Tibial artery (tissue), 4 donors: Measurements from ENCODE around the gene RIN1.

Experiments
- DNase-seq, 2 donors: peaks; one replicate each; pipeline ENCODE4 v3.0.0-alpha.2; 2019
- H3K27ac ChIP-seq, 2 donors: fragments of 200-600 bp; sonication (generic) in 1 of 2; 1 replicate in 1 of 2; 2 replicates in 1 of 2; pipeline ENCODE4 v1.5.1; 2018 to 2019; ENCODE audit warnings: mild to moderate bottlenecking in 1 of 2
- H3K27me3 ChIP-seq, 2 donors: fragments of 200-600 bp; sonication (generic) in 1 of 2; one replicate each; pipeline versions ENCODE4 v1.5.1 to v1.6.0; 2016 to 2019
- H3K36me3 ChIP-seq, 3 donors: fragments of 200-600 bp; sonication (generic) in 2 of 3; one replicate each; pipeline ENCODE4 v1.5.1; 2016 to 2019; ENCODE audit warnings: mild to moderate bottlenecking in 2 of 3
- H3K4me1 ChIP-seq, 4 donors: fragments of 200-600 bp; sonication (generic) in 2 of 4; 1 replicate in 3 of 4; 2 replicates in 1 of 4; pipeline ENCODE4 v1.5.1; 2016 to 2019
- H3K4me3 ChIP-seq, 2 donors: fragments of 200-600 bp; sonication (generic) in 1 of 2; 1 replicate in 1 of 2; 2 replicates in 1 of 2; pipeline ENCODE4 v1.5.1; 2018 to 2019; ENCODE audit warnings: mild to moderate bottlenecking in 2 of 2
- H3K9me3 ChIP-seq, 3 donors: fragments of 200-600 bp; sonication (generic) in 1 of 3; one replicate each; pipeline ENCODE4 v1.5.1; 2016 to 2019
- intact Hi-C: fragments of 100-400 bp; cut with DNase I; formaldehyde crosslinking; loops from one replicate; pipeline ENCODE4 v1.15.0; 2023; ENCODE audit warnings: low total_unique reads
- TF ChIP-seq, protein P1 (sequence below), 2 experiments: fragments of 200-600 bp in 1 of 2; fragments of 450-650 bp in 1 of 2; IDR thresholded peaks; one replicate each; pipeline ENCODE4 v1.5.1; 2017 to 2019; ENCODE audit warnings: antibody characterized with exemption in 2 of 2, mild to moderate bottlenecking in 1 of 2, moderate library complexity in 1 of 2

RIN1 gene

GRCh38 chr11:66333220-66333877 is 2.9 kb downstream of the RIN1 start:
- DNase-seq: peak in 1 of 2 donors; percentile 2
- H3K4me3 ChIP-seq: no peak overlapping the region
- H3K27ac ChIP-seq: no peak overlapping the region
- H3K9me3 ChIP-seq: no peaks in the 10 kb centered on the region
- peaks cover 0 to 44% (median 14%) of the 10 kb centered on the region in 3 donors for H3K36me3 ChIP-seq
- intact Hi-C loops: no loop called here
- H3K4me1 ChIP-seq: peaks cover 0 to 41% (median 29%) of the 10 kb centered on the region in 4 donors
- TF ChIP-seq, protein P1, sequence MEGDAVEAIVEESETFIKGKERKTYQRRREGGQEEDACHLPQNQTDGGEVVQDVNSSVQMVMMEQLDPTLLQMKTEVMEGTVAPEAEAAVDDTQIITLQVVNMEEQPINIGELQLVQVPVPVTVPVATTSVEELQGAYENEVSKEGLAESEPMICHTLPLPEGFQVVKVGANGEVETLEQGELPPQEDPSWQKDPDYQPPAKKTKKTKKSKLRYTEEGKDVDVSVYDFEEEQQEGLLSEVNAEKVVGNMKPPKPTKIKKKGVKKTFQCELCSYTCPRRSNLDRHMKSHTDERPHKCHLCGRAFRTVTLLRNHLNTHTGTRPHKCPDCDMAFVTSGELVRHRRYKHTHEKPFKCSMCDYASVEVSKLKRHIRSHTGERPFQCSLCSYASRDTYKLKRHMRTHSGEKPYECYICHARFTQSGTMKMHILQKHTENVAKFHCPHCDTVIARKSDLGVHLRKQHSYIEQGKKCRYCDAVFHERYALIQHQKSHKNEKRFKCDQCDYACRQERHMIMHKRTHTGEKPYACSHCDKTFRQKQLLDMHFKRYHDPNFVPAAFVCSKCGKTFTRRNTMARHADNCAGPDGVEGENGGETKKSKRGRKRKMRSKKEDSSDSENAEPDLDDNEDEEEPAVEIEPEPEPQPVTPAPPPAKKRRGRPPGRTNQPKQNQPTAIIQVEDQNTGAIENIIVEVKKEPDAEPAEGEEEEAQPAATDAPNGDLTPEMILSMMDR (IDR thresholded peaks at IDR 0.05): no peak
- no peaks in the 10 kb centered on the region for H3K27me3 ChIP-seq

DNA sequence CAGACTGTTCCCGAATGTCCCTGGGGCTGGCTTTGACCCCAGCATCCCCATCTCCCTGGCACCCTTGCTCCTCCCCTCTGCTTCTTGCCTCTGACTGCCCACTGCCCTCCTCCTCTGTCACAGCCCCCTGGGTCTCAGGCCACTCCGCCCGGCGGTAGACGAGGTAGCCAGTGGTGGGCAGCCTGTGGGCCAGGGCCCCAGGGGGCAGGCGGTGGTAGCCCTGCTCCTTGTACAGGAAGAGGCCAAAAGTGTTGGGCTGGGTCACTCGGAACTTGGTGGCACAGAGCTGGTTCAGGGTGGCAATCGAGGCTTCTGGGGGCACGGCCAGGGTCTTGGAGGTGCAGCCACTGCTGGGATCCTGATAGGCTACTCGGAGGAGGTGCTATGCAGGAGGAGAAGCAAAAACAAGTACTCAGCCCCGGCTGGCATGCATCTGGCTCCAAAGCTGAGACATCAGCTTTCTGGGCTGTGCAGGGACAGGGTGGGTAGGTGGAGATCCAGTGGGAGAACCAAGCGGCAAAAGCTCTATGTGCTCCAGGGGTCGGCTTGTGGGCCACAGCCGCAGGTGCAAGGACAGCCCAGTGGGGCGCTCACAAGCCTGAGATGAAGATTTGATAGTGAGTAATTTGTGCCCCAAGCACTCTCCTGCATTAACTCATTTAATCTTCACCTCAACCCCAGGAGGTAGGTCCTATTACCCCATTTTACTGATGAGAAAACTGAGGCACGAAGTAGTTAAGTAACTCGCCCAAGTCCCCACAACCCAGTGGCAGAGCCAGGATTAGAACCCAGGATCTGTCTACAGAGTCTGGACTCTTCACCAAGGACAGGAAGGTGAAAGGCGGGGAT is 3.6 kb downstream of the RIN1 start:
- Histone ChIP-seq H3K27ac (no peak overlapping the region), H3K4me3 (no peak overlapping the region), H3K27me3 (no peaks in the 10 kb centered on the region), H3K4me1 (peaks cover 0 to 42% (median 33%) of the 10 kb centered on the region in 4 donors), H3K36me3 (peaks cover 0 to 36% (median 12%) of the 10 kb centered on the region in 3 donors), H3K9me3 (no peaks in the 10 kb centered on the region)
- peak in 1 of 2 donors; percentile 4 for DNase-seq
- intact Hi-C loops: no loop called here
- TF ChIP-seq, protein P1 (IDR thresholded peaks at IDR 0.05): no peak

DNA sequence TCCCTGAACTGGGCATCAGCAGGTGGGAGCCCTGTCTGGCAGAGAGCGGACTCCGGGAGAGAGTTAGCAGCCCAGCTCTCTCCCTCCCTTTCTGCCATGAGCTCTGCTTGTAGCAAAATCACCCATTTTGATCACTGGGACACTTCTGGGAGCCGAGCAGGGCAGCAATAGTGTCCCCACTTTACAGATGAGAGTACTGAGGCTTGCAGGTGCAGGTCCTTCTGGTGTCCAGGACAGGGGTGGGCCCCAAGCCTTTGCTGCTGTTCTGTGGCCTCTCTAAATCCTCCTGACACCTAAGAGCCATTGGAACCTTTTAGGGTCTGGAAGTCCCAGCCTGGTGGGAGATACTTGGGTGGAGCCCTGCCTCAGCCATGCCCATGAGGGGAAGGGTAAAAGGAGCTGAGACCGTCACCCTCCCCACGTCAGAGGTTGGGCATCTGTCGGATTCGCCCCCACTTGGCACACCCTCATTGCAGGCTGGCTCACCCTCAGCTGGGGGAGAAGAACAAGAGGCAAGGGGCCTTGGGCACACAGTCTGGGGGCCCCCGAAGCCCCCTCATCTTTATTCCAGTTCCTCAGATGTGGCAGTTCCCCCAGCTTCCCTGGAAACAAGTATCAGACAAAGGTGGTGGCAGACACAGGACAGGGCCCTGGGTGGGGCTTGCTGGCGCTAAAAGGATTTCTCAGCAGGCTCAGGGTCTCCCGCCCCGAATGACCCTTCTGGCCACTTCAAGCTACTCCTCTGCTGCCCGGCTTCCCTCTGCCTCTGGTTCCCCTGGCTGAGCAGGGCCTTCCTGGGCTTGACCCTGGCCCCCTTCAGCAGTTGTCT is 4.5 kb downstream of the RIN1 start:
- Histone ChIP-seq H3K27ac (no peak overlapping the region), H3K9me3 (no peaks in the 10 kb centered on the region), H3K4me3 (no peak overlapping the region), H3K36me3 (peaks cover 0 to 29% (median 12%) of the 10 kb centered on the region in 3 donors), H3K27me3 (no peaks in the 10 kb centered on the region), H3K4me1 (peaks cover 0 to 44% (median 31%) of the 10 kb centered on the region in 4 donors)
- TF ChIP-seq, protein P1 (IDR thresholded peaks at IDR 0.05): no peak
- peak in 1 of 2 donors; percentile 14 for DNase-seq
- intact Hi-C loops: no loop called here

- Histone ChIP-seq H3K27ac (no peak overlapping the region), H3K4me3 (no peak overlapping the region), H3K36me3 (peaks cover 0 to 29% (median 12%) of the 10 kb centered on the region in 3 donors), H3K27me3 (no peaks in the 10 kb centered on the region), H3K9me3 (no peaks in the 10 kb centered on the region), H3K4me1 (peaks cover 0 to 42% (median 30%) of the 10 kb centered on the region in 4 donors)
- no peak for DNase-seq
- TF ChIP-seq, protein P1 (IDR thresholded peaks at IDR 0.05): no peak
- intact Hi-C loops: no loop called here
Observed at GRCh38 chr11:66330931-66331330, 5.3 kb downstream of the RIN1 start.

GRCh38 chr11:66329165-66329673 is 7.0 kb downstream of the RIN1 start:
- TF ChIP-seq, protein P1 (IDR thresholded peaks at IDR 0.05): no peak
- DNase-seq: no peak
- H3K36me3 ChIP-seq: peaks cover 0 to 26% (median 12%) of the 10 kb centered on the region in 3 donors
- no peaks in the 10 kb centered on the region for H3K27me3 ChIP-seq
- H3K4me1 ChIP-seq: peaks cover 0 to 27% (median 17%) of the 10 kb centered on the region in 4 donors
- no peak overlapping the region for H3K27ac ChIP-seq
- H3K4me3 ChIP-seq: no peak overlapping the region
- H3K9me3 ChIP-seq: no peaks in the 10 kb centered on the region
- intact Hi-C loops: no loop called here
